Measurements from ENCODE around the gene VILL. TPM values are rescaled to one million over a fixed set of nuclear protein-coding genes. Genes with fewer than 3 reads are reported as not detected.

VILL gene
- total RNA-seq, 4 donors from 2014 or later = 8.9 to 20.1 (median 18.0) TPM

DNA sequence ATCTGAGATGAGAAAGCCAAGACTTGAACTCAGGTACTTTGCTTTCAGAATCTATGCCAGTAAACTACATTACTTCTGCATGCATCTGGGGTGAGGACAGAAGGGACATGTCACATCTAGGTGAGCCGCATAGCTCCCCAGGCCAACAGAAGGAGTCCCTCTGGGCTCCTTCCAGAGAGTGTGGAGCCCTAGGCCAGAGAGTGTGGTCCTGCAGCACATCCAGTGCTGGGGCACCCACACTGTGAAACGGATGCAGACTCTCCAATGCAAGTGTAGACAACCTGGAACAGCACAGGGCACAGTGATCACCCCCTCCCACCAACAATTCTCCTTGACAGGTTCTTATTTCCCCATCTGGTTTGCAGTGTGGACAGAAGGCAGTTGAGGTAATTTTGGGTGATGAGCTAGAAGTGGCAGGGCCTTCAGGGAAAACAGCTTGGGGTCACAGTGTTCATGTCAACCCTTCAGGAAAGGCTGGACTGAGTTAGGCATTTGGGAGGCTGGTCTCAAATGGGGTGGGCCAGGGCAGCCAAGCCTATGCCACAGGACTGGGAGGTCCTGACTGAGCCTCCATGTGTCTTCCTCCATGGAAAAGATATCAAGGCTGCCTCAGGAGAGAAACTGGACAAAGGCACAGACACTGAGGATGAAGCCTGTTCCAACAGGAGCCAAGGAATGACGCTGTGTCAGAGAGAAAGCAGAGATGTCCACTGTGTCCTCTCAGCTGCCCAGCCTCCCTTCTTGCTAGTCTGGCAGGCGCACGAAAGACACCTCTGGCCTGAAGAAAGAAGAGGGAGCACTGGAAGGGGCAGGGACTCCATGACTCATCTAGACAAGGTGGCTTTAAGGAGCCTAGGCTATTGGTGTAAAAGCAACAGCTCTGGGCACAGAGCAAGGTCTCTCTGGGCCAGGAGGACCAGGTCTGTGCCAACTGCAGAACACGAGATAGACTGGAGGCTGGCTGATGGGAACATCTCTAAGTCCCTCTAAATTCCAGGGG lies 37.2 kb downstream of the VILL start:
- intact Hi-C loops (cut with DNase I; ENCODE audit: low total_unique reads) = no loop called here
- TF ChIP-seq POLR2A (IDR thresholded peaks at IDR 0.05) = no peak
- TF ChIP-seq CTCF (IDR thresholded peaks at IDR 0.05) = no peak
- WGBS, 2 donors = 67 to 71% methylated on average over 6 of the region's 6 CpGs
- DNase-seq (ENCODE audit: low spot score in 2 of 2) = peak in 1 of 2 donors; percentile 86
- H3K4me3 ChIP-seq (ENCODE audit: low read depth, poor library complexity, severe bottlenecking) = no peak overlapping the region

DNA sequence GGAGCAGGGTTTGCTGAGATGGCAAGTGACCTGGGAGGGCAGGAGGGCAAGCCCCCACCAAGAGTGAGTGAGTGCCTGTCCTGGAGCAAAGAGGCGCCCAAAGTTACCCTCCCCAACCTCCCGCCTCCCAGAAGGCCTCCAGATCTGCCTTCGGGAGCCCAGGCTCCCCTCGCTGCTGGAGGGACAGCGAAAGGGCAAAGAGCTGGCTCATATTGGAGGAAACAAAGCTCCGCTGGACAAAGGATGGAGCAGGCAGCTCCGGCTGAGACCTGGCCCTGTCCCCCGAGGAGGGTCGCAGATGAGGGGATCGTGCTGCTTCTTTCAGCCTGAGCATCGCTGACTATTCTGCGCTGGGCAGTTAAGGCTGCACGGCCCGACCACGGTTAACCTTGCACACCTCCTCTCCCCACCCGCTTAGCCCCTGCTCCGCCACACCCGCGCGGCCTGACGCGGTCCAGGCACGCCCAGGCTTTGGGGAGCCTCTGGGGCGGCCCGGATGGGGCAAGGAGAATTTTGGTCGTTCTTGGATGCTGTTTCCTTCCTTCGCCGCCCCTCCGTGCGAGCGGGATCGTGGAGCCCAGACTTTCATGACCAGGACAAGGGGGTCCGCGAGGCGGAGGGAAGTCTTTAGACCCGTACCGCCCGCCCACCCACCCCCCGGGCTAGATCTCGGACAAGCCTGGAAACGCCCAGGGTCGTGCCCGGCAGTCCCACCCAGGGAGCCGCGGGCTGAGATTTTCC lies 38.2 kb downstream of the VILL start:
- 10 to 24% methylated on average over 31 to 38 of the region's 45 CpGs for WGBS, 2 donors
- DNase-seq (ENCODE audit: low spot score in 2 of 2) = peak in 1 of 2 donors; percentile 89
- peak overlapping the region; percentile 53 for H3K4me3 ChIP-seq (ENCODE audit: low read depth, poor library complexity, severe bottlenecking)
- intact Hi-C loops (cut with DNase I; ENCODE audit: low total_unique reads) = no loop called here
- TF ChIP-seq POLR2A (IDR thresholded peaks at IDR 0.05) = no peak
- TF ChIP-seq CTCF (IDR thresholded peaks at IDR 0.05) = no peak

- 2 to 10% methylated on average over 4 to 27 of the region's 75 CpGs for WGBS, 2 donors
- DNase-seq (ENCODE audit: low spot score in 2 of 2) = peak; percentile 81 to 97
- H3K4me3 ChIP-seq (ENCODE audit: low read depth, poor library complexity, severe bottlenecking) = peak within 1 kb of the TSS; percentile 53
- intact Hi-C loops (cut with DNase I; ENCODE audit: low total_unique reads) = no loop called here
- TF ChIP-seq CTCF (IDR thresholded peaks at IDR 0.05) (no peak), POLR2A (IDR thresholded peaks at IDR 0.05) (no peak)
Measured at GRCh38 chr3:38029400-38030125, 39.0 kb downstream of the VILL start, which contains the start of gene PLCD1. TSS of gene PLCD1 (minus strand) at chr3:38029642. CDS start at chr3:38029539, 103 bp downstream.

DNA sequence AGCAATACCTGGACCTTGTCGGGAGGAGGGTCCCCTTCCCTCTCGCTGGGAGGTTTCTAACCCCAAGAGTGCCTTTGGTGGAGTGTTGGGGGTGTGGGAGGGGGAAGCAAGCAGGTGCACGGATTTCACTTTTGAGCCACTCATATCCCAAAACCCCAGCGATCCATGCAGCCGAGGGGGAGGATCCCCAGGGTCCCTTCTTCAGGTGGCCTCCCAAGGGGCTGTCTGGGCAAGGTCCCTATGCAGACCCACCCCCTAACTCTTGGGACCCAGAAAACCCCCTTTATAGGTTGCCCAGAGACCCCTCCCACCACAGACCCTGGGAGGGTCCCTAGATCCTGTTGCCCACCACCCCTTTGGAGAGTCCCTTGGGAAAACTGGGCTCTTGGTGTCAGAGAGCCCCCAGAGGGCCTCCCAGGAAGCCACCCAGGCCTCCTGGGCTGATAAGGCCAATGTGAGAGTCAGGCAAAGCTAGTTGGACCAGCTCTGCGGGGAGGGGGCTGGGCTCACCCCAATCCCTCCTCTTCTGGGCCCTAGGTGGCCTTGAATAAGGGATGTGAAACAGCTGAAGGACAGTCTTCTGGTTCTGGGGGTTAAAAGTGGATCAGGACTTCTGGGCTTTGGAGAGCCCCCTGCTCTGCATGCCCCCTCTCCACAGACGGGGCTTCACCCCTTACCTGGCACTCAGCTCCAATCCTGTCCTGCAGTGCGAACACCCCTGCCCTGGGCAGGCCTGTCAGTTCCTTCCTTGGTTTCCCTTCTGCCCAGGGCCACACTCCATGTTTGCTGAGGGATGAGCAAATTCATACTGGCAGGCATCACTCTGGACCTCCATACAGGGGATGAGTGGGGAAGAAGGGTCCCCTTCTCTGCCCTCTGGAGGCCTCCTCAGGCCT lies 39.8 kb downstream of the VILL start:
- peak in 1 of 2 donors; percentile 84 for DNase-seq (ENCODE audit: low spot score in 2 of 2)
- intact Hi-C loops (cut with DNase I; ENCODE audit: low total_unique reads) = no loop called here
- H3K4me3 ChIP-seq (ENCODE audit: low read depth, poor library complexity, severe bottlenecking) = peak overlapping the region; percentile 53
- 28 to 33% methylated on average over 7 to 8 of the region's 8 CpGs for WGBS, 2 donors
- TF ChIP-seq POLR2A (IDR thresholded peaks at IDR 0.05) (no peak), CTCF (IDR thresholded peaks at IDR 0.05) (no peak)
